ENCODE measurements around the gene HOXA4. TPM values are rescaled to one million over a fixed set of nuclear protein-coding genes. Genes with fewer than 3 reads are reported as not detected.

HOXA4 gene
- total and polyA plus RNA-seq, 10 of the 15 experiments (the other 5 are each of a cell fraction or from before 2014, with no cell fraction given): 0.07 TPM; not detected in 9

- Histone ChIP-seq H3K36me3 (ENCODE audit: control insufficient read depth in 2 of 2, insufficient read depth in 2 of 2, low read length in 1 of 2) (no peaks in the 10 kb centered on the region; a peak in 1 of 4 replicates), H3K27me3 (replicated peaks in 1 of 2; ENCODE audit: control insufficient read depth in 2 of 2, insufficient read depth in 2 of 2, low read length in 1 of 2) (peaks cover 19 to 41% of the 10 kb centered on the region in 2 experiments), H3K4me1 (ENCODE audit: control insufficient read depth, insufficient read depth, low read length) (no peaks in the 10 kb centered on the region), H4K20me1 (ENCODE audit: control insufficient read depth, insufficient read depth) (no peaks in the 10 kb centered on the region), H3K79me2 (ENCODE audit: control insufficient read depth, insufficient read depth, low read length) (no peaks in the 10 kb centered on the region), H3K27ac (ENCODE audit: control insufficient read depth, insufficient read depth) (no peak overlapping the region), H3K9ac (ENCODE audit: control insufficient read depth, insufficient read depth, low read length) (no peak overlapping the region), H3K4me3 (no peak overlapping the region), H3K4me2 (ENCODE audit: control insufficient read depth, insufficient read depth) (no peak overlapping the region), H2AFZ (ENCODE audit: control insufficient read depth, low read depth, low read length) (no peak overlapping the region), H3K9me3 (replicated peaks; ENCODE audit: control insufficient read depth, insufficient read depth, low read length) (peaks cover 2% of the 10 kb centered on the region; the same call in 1 of the 3 replicates)
- in situ Hi-C loops (cut with MboI): loop anchor here (25.0 kb wide), 1 partner anchor 1077 kb away; no protein-coding TSS in a partner anchor
- SMC1A ChIA-PET (ENCODE audit: uncharacterized antibody, unreplicated experiment): no interaction called here
- intact Hi-C loops (cut with micrococcal nuclease; ENCODE audit: unreplicated experiment): loop anchor here (5.0 kb wide), 2 partner anchors 307 to 1272 kb away; no protein-coding TSS in a partner anchor
- DNase-seq (ENCODE audit: low read depth, low spot score) (no peak), FAIRE-seq (no peak), ATAC-seq (no peak)
- CTCF ChIA-PET: interaction anchor here (4.6 kb wide), 1 partner anchor 476 kb away, joined by 48 read pairs; no protein-coding TSS in a partner anchor
- 37% methylated on average over 32 of the region's 47 CpGs for WGBS (ENCODE audit: insufficient coverage, insufficient replicate concordance, low lambda C conversion rate, missing lambda C conversion rate)
- TF ChIP-seq REST (IDR thresholded peaks at IDR 0.05; ENCODE audit: low read depth, low read length) (no peak), RAD21 (IDR thresholded peaks at IDR 0.05; ENCODE audit: insufficient read depth, low read depth, low read length) (no peak), SMAD5 (IDR thresholded peaks at IDR 0.05; ENCODE audit: low read depth) (no peak), POU2F2 (IDR thresholded peaks at IDR 0.05; ENCODE audit: borderline replicate concordance, low read depth, low read length) (no peak), EZH2 (IDR thresholded peaks at IDR 0.05; ENCODE audit: borderline replicate concordance, control insufficient read depth, low read depth, low read length) (no peak), NR2C1 (IDR thresholded peaks at IDR 0.05) (no peak), ZZZ3 (IDR thresholded peaks at IDR 0.05; ENCODE audit: control insufficient read depth, insufficient read length, low read depth) (no peak), BHLHE40 (IDR thresholded peaks at IDR 0.05; ENCODE audit: borderline replicate concordance in 1 of 2, low read depth in 2 of 2, low read length in 1 of 2) (no peak), SP1 (IDR thresholded peaks at IDR 0.05; ENCODE audit: low read depth, low read length) (no peak), TAF1 (IDR thresholded peaks at IDR 0.05; ENCODE audit: borderline replicate concordance, low read depth, low read length) (no peak), HDGF (IDR thresholded peaks at IDR 0.05) (no peak), MEF2A (IDR thresholded peaks at IDR 0.05; ENCODE audit: insufficient read depth, low read depth, low read length) (no peak), CEBPB (IDR thresholded peaks at IDR 0.05; ENCODE audit: borderline replicate concordance in 1 of 2, low read depth in 2 of 2, low read length in 2 of 2) (no peak), MXI1 (IDR thresholded peaks at IDR 0.05; ENCODE audit: low read depth, low read length) (no peak)
- RAD21 ChIA-PET (ENCODE audit: unreplicated experiment): interaction anchor here (0.7 kb wide), 1 partner anchor 655 kb away, joined by 3 read pairs; no protein-coding TSS in a partner anchor
- POLR2A ChIA-PET: no interaction called here
- no TSS peak for BruUV-seq (replicated peaks)
These were observed 34.0 kb upstream of the HOXA4 start for GRCh38 chr7:27164367-27165088.
